ENCODE measurements around the gene ANAPC10.

The ANAPC10 gene

GRCh38 chr4:145071560-145071959 lies 26.4 kb downstream of the ANAPC10 start:
- no peak overlapping the region for H3K4me3 ChIP-seq (ENCODE audit: low read depth, low read length)
- TF ChIP-seq CTCF (IDR thresholded peaks at IDR 0.05; ENCODE audit: low read depth, low read length) = no peak

- no peak for TF ChIP-seq CTCF (IDR thresholded peaks at IDR 0.05; ENCODE audit: low read depth, low read length)
- no peak overlapping the region for H3K4me3 ChIP-seq (ENCODE audit: low read depth, low read length)
These were observed 28.6 kb downstream of the ANAPC10 start for GRCh38 chr4:145069361-145069760.

GRCh38 chr4:145066063-145066501 lies 31.9 kb downstream of the ANAPC10 start:
- TF ChIP-seq CTCF (IDR thresholded peaks at IDR 0.05; ENCODE audit: low read depth, low read length) = no peak
- H3K4me3 ChIP-seq (ENCODE audit: low read depth, low read length) = no peak overlapping the region

- no peak overlapping the region for H3K4me3 ChIP-seq (ENCODE audit: low read depth, low read length)
- TF ChIP-seq CTCF (IDR thresholded peaks at IDR 0.05; ENCODE audit: low read depth, low read length) = no peak
These were observed 36.6 kb downstream of the ANAPC10 start for GRCh38 chr4:145061318-145061920.

GRCh38 chr4:145058256-145058655 lies 39.7 kb downstream of the ANAPC10 start:
- no peak for TF ChIP-seq CTCF (IDR thresholded peaks at IDR 0.05; ENCODE audit: low read depth, low read length)
- no peak overlapping the region for H3K4me3 ChIP-seq (ENCODE audit: low read depth, low read length)

GRCh38 chr4:145056325-145057130 lies 41.5 kb downstream of the ANAPC10 start:
- no peak for TF ChIP-seq CTCF (IDR thresholded peaks at IDR 0.05; ENCODE audit: low read depth, low read length)
- no peak overlapping the region for H3K4me3 ChIP-seq (ENCODE audit: low read depth, low read length)

Measured in WI38 (cell line).